NCI-H1436 (cell line): ENCODE results near the gene SLC38A5.
"Not testable (repeated sequence)": the region's sequence is repeated elsewhere in the genome, so short reads cannot be mapped to it uniquely, and the experiment has no call there.

Experiments
- DNase-seq: peaks from one replicate; lab custom pipeline; 2025; lab: John Stamatoyannopoulos, UW

Gene SLC38A5

GRCh38 chrX:48468247-48468671 is 1.8 kb downstream of the SLC38A5 start:
- no peak for DNase-seq

GRCh38 chrX:48467281-48467761 is 2.7 kb downstream of the SLC38A5 start:
- DNase-seq, result no peak

GRCh38 chrX:48466696-48467095 is 3.4 kb downstream of the SLC38A5 start:
- DNase-seq, result no peak

DNA sequence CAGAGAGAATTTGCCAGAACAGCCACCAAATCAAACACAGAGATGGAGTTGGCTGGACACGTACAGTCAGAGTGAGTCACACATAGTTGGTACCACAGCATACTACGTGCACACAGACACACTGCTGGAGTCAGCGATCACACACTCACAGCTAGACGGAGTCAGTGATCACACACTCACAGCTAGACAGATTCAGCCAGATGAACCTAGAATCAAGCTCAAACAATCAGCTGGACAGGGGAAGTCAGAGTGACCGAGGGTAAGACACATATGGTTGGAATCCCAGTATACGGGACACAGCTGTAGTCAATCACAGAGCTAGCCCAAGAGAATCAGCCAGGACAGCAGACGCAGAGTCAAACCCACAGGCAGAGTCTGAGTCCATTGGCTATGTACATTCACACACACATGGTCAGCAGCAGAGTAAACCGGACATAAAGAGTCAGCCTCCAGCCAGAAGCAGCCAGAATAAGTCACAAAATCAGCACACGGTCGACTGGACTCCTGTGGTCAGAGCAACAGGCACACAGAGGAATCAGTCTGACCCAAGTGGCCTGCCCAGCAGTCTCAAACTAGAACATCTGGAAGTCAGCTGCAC is 4.6 kb downstream of the SLC38A5 start:
- no peak for DNase-seq

DNA sequence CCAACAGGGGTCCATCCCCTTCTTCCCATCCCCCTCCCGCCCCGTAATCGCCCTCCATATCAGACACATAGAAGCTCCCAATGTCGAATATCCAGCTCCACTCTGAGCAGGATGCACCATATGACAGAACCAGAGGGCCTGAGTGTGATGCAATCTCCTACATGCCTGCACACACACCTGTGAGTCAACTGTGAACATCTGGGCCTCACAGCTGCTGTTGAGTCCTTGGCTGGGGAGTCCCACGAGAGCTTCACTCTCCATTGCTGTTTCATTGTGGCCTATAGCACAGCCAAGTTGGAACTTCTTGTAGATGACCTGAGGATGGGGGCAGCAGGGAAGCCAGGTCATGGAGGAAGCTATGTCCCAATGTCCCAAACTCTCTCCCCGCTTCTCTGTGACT is 8.2 kb downstream of the SLC38A5 start:
- no peak for DNase-seq

GRCh38 chrX:48460606-48461005 is 9.5 kb downstream of the SLC38A5 start:
- DNase-seq, result no peak

DNA sequence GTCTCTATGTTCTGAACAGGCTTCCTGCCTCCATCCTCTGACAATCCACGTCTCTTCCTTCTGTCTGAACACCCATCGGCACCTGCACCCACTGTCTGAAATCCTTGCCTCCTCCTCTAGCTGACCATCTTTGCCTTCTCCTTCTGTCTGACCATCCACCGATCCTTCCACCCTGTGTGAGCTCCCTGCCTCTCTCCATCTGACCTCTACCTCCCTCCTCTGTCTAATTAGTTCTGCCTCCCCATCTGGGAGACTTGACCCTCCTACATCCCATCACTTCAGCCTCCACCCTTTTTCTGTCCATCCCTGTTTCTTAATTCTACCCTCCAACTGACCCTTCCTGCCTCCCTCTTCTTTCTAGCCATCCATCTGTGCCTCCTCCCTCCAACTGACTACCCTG is 10.0 kb downstream of the SLC38A5 start:
- DNase-seq, result no peak

GRCh38 chrX:48459483-48459882 is 10.6 kb downstream of the SLC38A5 start:
- DNase-seq, result no peak

- no peak for DNase-seq
Measured at GRCh38 chrX:48458711-48459110, 11.3 kb downstream of the SLC38A5 start.

DNA sequence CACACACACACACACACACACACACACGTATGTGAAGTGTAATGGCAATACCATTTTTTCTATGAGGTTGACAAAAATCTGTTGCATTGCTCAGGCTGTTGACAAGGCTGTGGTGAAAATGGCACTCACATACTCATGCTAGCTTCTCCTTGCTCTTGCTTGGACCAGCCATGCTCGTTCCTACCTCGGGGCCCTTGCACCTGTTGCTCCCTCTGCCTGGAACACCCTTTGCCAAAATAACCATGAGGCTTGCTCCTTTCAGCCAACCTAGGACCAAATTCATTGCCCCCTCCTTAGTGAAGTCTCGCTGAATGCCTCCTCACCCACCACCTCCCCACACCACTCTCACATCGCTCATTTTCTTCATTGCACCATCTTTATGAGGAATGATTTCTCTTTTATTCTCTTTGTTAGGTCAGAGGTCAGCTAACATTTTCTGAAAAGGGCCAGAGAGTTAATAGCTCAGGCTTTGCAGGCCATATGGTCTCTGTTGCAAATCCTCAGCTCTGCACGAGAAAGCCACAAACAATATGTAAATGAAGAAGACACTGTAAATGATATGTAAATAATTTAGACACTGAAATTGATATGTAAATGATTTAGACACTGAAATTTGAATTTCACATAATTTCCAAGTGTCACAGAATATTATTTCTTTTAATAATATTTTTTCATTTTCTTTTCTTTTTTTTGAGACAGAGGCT is 13.3 kb downstream of the SLC38A5 start:
- no peak for DNase-seq

GRCh38 chrX:48451708-48452107 is 18.4 kb downstream of the SLC38A5 start:
- DNase-seq, result no peak

- DNase-seq, result no peak
Measured at GRCh38 chrX:48450076-48450475, 20.0 kb downstream of the SLC38A5 start.

GRCh38 chrX:48447201-48447600 is 22.9 kb downstream of the SLC38A5 start:
- not testable (repeated sequence) for DNase-seq

GRCh38 chrX:48433713-48434112 is 36.3 kb downstream of the SLC38A5 start:
- DNase-seq, result not testable (repeated sequence)

GRCh38 chrX:48430166-48430565 is 39.9 kb downstream of the SLC38A5 start:
- DNase-seq, result not testable (repeated sequence)

- DNase-seq, result not testable (repeated sequence)
Measured at GRCh38 chrX:48429606-48430005, 40.5 kb downstream of the SLC38A5 start.

DNA sequence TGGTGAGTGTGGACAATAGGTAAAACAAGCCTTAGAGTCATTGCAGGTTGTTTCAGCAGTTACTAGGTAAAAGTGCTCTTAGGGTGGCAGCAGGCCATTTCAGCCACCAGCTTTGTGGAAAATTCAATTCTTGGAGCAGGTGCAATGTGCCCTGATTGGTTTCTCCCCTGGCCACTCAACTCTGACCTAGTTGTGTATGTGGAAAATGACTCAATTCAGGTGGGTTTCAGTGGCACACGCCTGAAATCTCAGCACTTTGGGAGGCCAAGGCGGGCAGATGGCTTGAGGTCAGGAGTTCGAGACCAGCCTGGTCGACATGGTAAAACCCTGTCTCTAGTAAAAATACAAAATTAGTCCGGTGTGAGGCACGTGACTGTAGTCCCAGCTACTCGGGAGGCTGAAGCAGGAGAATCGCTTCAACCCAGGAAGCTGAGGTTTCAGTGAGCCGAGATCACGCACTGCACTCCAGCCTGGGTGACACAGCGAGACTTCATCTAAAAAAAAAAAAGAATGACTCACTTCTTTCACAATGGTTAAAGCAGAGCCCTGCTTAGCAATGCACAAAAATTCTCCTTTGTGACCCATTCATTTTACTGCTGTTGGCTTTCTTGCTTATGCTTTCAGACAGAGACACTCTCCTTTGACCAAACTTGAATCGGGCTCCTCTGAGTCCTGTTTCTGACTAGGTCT is 42.9 kb downstream of the SLC38A5 start:
- DNase-seq, result not testable (repeated sequence)

DNA sequence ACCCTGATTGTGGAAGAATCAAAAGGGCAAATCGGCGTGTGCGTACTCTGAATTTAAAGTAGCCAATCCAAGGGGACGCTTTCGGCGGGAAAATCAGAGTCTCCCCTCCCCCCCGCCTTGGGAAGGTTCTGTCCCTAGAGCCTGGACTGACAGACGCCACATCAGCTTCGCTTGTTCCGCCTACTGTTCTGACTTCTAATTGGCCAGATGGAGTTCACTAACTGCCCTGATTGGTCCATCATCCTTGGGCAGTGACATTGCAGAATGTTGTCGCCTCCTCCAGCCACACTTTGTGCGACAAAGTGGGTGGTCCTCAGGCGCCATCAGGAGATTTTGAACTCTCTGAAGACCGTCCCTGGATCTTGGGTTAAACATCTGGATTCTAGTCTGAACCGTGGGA is 58.2 kb downstream of the SLC38A5 start, which contains the start of gene SSX4B:
TSS of gene SSX4B (minus strand) at position 101 of the 400 bp plus-strand sequence. CDS start 588 bp downstream, outside the sequence.
- DNase-seq, result not testable (repeated sequence)
